HFFc6 (cell line): ENCODE data around the gene SERPINB12. TPM values are rescaled to one million over a fixed set of nuclear protein-coding genes. Genes with fewer than 3 reads are reported as not detected.

Experiments used
- DNase-seq: peaks from one replicate; pipeline ENCODE4 v3.0.0-alpha.2; 2018
- H3K27ac Mint-ChIP-seq: 2 replicates; pipeline ENCODE4 v1.8.0; 2020; ENCODE audit warnings: mild to moderate bottlenecking, mixed read lengths
- H3K27me3 Mint-ChIP-seq: 2 replicates; pipeline ENCODE4 v1.8.0; 2021; ENCODE audit warnings: mild to moderate bottlenecking, moderate library complexity, mixed read lengths; ENCODE audit not compliant: insufficient read depth
- H3K36me3 Mint-ChIP-seq: 2 replicates; pipeline ENCODE4 v1.8.0; 2021; ENCODE audit warnings: low read depth, mixed read lengths
- H3K4me1 Mint-ChIP-seq: 2 replicates; pipeline ENCODE4 v1.8.0; 2020; ENCODE audit warnings: low read depth, mixed read lengths
- H3K4me3 Mint-ChIP-seq: 2 replicates; pipeline ENCODE4 v1.8.0; 2020; ENCODE audit warnings: mild to moderate bottlenecking, moderate library complexity, mixed read lengths
- H3K9me3 Mint-ChIP-seq: 2 replicates; pipeline ENCODE4 v1.8.0; 2020; ENCODE audit warnings: mild to moderate bottlenecking, mixed read lengths
- CTCF ChIP-seq: fragments of 200-600 bp; sonication (generic); IDR thresholded peaks from 2 replicates; pipeline ENCODE4 v1.5.0; 2021; ENCODE audit warnings: antibody characterized with exemption, mild to moderate bottlenecking
- total RNA-seq, 6 experiments: library from RNA; stranded (reverse); fragmentation: NEBNext Ultra II Directional; extraction: Animal tissue kit (Norgen Biotek cat#: 25700); gene quantifications; 2 replicates in 1 of 6; 3 replicates in 5 of 6; pipeline ENCODE4 v1.2.3, GENCODE V29; 2021

SERPINB12 gene
- total RNA-seq, 6 experiments from 2014 or later = not detected

- H3K27me3 Mint-ChIP-seq = no peaks in the 10 kb centered on the region
- no peak overlapping the region for H3K4me3 Mint-ChIP-seq
- no peak for DNase-seq
- H3K27ac Mint-ChIP-seq = no peak overlapping the region
- no peaks in the 10 kb centered on the region for H3K9me3 Mint-ChIP-seq
- no peaks in the 10 kb centered on the region for H3K36me3 Mint-ChIP-seq
- no peak for TF ChIP-seq CTCF
- H3K4me1 Mint-ChIP-seq = peaks cover 29% of the 10 kb centered on the region
Measured at GRCh38 chr18:63550068-63550467, 7.9 kb downstream of the SERPINB12 start.

DNA sequence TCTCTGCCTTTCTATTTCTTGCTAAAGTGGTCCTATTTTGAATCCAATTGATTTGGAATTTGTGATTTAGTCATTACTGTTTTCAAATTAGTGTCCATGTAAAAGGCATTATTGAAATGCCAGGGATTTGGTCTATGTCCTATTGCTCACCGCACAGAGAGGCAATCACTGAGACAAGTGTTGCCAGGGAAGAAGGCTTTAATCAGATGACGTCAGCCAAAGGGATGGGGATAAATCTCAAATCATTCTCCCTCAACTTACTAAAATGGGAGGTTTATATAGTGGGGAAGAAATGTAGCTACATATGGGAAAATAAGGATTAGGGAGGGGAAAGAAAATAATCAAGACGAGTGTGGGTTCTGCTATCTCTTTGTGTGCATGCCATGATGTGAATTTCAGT is 9.6 kb downstream of the SERPINB12 start:
- TF ChIP-seq CTCF = no peak
- Mint-ChIP-seq H3K9me3 (no peaks in the 10 kb centered on the region), H3K4me3 (no peak overlapping the region), H3K4me1 (peaks cover 29% of the 10 kb centered on the region), H3K27ac (peak overlapping the region; percentile 32; the same call in 1 of the 2 replicates), H3K36me3 (no peaks in the 10 kb centered on the region), H3K27me3 (no peaks in the 10 kb centered on the region)
- no peak for DNase-seq

DNA sequence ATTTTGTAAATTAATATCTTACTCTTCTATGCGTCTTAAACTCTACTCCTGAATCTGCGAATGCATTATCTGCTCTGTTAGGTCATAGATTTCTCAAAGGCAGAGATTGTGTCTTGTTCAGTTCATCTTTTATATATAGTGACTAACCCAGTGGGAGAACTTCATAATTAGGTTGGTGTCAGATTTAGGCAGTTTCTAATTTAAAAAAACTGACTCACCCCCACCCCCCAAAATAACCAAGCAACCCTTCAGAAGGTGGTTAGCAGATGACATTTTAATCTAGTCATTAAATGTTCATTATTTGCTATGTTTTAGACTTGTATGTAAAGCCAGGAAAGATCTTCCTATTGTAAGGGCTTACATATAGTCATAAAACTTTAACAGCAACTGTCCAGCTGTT is 10.4 kb downstream of the SERPINB12 start:
- Mint-ChIP-seq H3K27ac (peak overlapping the region; percentile 80), H3K36me3 (no peaks in the 10 kb centered on the region), H3K4me3 (peak overlapping the region; percentile 59; the same call in 1 of the 2 replicates), H3K27me3 (no peaks in the 10 kb centered on the region), H3K9me3 (no peaks in the 10 kb centered on the region), H3K4me1 (peaks cover 29% of the 10 kb centered on the region)
- TF ChIP-seq CTCF = no peak
- no peak for DNase-seq

- H3K36me3 Mint-ChIP-seq = no peaks in the 10 kb centered on the region
- H3K4me1 Mint-ChIP-seq = peaks cover 29% of the 10 kb centered on the region
- peak overlapping the region; percentile 59 for H3K4me3 Mint-ChIP-seq
- peak; percentile 92 for DNase-seq
- H3K9me3 Mint-ChIP-seq = no peaks in the 10 kb centered on the region
- no peaks in the 10 kb centered on the region for H3K27me3 Mint-ChIP-seq
- TF ChIP-seq CTCF = no peak
- H3K27ac Mint-ChIP-seq = peak overlapping the region; percentile 80
Measured at GRCh38 chr18:63553081-63553480, 10.9 kb downstream of the SERPINB12 start.

GRCh38 chr18:63559567-63560491 is 17.7 kb downstream of the SERPINB12 start:
- no peak overlapping the region for H3K4me3 Mint-ChIP-seq
- H3K27ac Mint-ChIP-seq = no peak overlapping the region
- no peaks in the 10 kb centered on the region for H3K4me1 Mint-ChIP-seq
- no peak for TF ChIP-seq CTCF
- no peaks in the 10 kb centered on the region for H3K9me3 Mint-ChIP-seq
- H3K36me3 Mint-ChIP-seq = no peaks in the 10 kb centered on the region
- no peak for DNase-seq
- no peaks in the 10 kb centered on the region; the same call in 1 of the 2 replicates for H3K27me3 Mint-ChIP-seq
